K562 treated with DMSO at 1 percent for 4 hours (cell line): ENCODE measurements around the gene SKOR2. TPM values are rescaled to one million over a fixed set of nuclear protein-coding genes. Genes with fewer than 3 reads are reported as not detected.

Experiments
- total RNA-seq: library from RNA; unstranded; fragments of 300-600 nt; gene quantifications from 2 replicates; pipeline ENCODE4 v1.2.3, GENCODE V29; 2022; ENCODE audit not compliant: insufficient read depth

SKOR2 gene, protein sequence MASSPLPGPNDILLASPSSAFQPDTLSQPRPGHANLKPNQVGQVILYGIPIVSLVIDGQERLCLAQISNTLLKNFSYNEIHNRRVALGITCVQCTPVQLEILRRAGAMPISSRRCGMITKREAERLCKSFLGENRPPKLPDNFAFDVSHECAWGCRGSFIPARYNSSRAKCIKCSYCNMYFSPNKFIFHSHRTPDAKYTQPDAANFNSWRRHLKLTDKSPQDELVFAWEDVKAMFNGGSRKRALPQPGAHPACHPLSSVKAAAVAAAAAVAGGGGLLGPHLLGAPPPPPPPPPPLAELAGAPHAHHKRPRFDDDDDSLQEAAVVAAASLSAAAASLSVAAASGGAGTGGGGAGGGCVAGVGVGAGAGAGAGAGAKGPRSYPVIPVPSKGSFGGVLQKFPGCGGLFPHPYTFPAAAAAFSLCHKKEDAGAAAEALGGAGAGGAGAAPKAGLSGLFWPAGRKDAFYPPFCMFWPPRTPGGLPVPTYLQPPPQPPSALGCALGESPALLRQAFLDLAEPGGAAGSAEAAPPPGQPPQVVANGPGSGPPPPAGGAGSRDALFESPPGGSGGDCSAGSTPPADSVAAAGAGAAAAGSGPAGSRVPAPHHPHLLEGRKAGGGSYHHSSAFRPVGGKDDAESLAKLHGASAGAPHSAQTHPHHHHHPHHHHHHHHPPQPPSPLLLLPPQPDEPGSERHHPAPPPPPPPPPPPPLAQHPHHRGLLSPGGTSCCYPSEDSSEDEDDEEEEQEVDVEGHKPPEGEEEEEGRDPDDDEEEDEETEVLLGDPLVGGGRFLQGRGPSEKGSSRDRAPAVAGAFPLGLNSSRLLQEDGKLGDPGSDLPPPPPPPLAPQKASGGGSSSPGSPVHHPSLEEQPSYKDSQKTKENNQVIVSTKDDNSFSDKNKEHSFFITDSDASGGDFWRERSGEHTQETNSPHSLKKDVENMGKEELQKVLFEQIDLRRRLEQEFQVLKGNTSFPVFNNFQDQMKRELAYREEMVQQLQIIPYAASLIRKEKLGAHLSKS
- total RNA-seq = not detected in 2 replicates

GRCh38 chr18:47251289-47252120 is at the start of gene SKOR2:
TSS of gene SKOR2 (minus strand) at chr18:47251660. CDS start at chr18:47249183, 2,477 bp downstream.

DNA sequence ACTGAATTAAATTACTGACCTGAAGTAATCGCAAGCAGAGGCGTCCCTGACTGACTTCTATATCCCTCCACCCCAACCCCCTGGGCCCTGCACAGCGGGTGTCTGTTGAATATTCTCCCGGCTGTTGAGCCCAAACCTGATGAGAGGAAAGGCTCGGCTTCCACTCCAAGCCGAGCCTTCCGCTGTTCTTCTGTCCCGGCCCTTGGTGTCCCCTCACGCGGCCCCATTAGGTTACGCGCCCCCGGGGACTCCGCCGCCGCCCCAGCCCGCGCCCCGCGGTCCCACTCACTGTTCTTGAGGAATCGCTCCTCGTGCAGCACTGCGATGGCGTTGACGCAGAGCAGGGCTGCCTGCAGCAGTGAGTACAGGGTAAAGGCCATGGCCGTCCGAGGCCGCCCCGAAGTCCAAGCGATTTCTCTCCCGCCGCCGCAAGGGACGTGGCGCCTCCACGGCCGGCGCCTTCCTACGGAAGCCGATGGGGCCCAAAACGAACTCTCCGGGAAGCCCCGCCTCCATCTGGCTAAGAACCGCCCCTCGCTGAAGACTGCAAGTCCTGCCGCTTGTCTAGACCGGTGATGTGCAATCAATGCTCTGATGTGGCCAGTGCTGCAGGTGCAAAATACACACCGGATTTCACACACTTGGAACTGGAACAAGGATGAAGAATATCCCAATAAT is 75.4 kb downstream of the SKOR2 start, which contains the start of gene IER3IP1:
Gene IER3IP1, minus strand, starts transcription at position 467 of the 678 bp plus-strand sequence. Its CDS starts 87 bp downstream, at position 380.

Other genes starting within 250 kb of the SKOR2 start
- gene ELOA2, start 216.0 kb downstream of the SKOR2 start, total RNA-seq = not detected in 2 replicates
- gene HDHD2, start 101.2 kb downstream of the SKOR2 start, total RNA-seq = 19.0 and 24.0 TPM in 2 replicates
- 9.1 and 11.3 TPM in 2 replicates for gene IER3IP1, start 75.3 kb downstream of the SKOR2 start, total RNA-seq